COR-L47 (cell line): Measurements from ENCODE around the gene PDE2A.
"Not testable (repeated sequence)": the region's sequence is repeated elsewhere in the genome, so short reads cannot be mapped to it uniquely, and the experiment has no call there.

Experiments
- DNase-seq: peaks from one replicate; lab custom pipeline; 2025; lab: John Stamatoyannopoulos, UW

PDE2A gene

GRCh38 chr11:72575533-72576242 is 98.5 kb downstream of the PDE2A start:
- no peak for DNase-seq

- no peak for DNase-seq
Observed at GRCh38 chr11:72574548-72575460, 99.4 kb downstream of the PDE2A start.

- no peak for DNase-seq
Observed at GRCh38 chr11:72573855-72574445, 100.3 kb downstream of the PDE2A start.

GRCh38 chr11:72573072-72573854 is 101.0 kb downstream of the PDE2A start:
- no peak for DNase-seq

- not testable (repeated sequence) for DNase-seq
Observed at GRCh38 chr11:72572540-72572939, 101.7 kb downstream of the PDE2A start.

- no peak for DNase-seq
Observed at GRCh38 chr11:72570893-72571661, 103.1 kb downstream of the PDE2A start.

GRCh38 chr11:72569966-72570892 is 104.0 kb downstream of the PDE2A start:
- DNase-seq: no peak

- DNase-seq: no peak
Observed at GRCh38 chr11:72568861-72569260, 105.4 kb downstream of the PDE2A start.

GRCh38 chr11:72562431-72562830 is 111.8 kb downstream of the PDE2A start:
- no peak for DNase-seq

- no peak for DNase-seq
Observed at GRCh38 chr11:72561856-72562255, 112.4 kb downstream of the PDE2A start.

- not testable (repeated sequence) for DNase-seq
Observed at GRCh38 chr11:72560864-72561263, 113.4 kb downstream of the PDE2A start.

- DNase-seq: no peak
Observed at GRCh38 chr11:72556433-72556832, 117.8 kb downstream of the PDE2A start.

- DNase-seq: not testable (repeated sequence)
Observed at GRCh38 chr11:72555014-72555522, 119.2 kb downstream of the PDE2A start.

GRCh38 chr11:72553706-72554105 is 120.5 kb downstream of the PDE2A start:
- DNase-seq: no peak

- no peak for DNase-seq
Observed at GRCh38 chr11:72552399-72552910, 121.8 kb downstream of the PDE2A start.

- no peak for DNase-seq
Observed at GRCh38 chr11:72551571-72551970, 122.7 kb downstream of the PDE2A start.

- no peak for DNase-seq
Observed at GRCh38 chr11:72548463-72548862, 125.8 kb downstream of the PDE2A start.

- no peak for DNase-seq
Observed at GRCh38 chr11:72546866-72547265, 127.4 kb downstream of the PDE2A start.

GRCh38 chr11:72544589-72544988 is 129.6 kb downstream of the PDE2A start:
- no peak for DNase-seq
